ENCODE measurements around the gene EEPD1. TPM values are rescaled to one million over a fixed set of nuclear protein-coding genes. Genes with fewer than 3 reads are reported as not detected.

The EEPD1 gene
- total RNA-seq, 1 experiment from 2014 or later = 48.0 TPM

GRCh38 chr7:36208426-36208825 lies 55.4 kb downstream of the EEPD1 start:
- BruUV-seq (replicated peaks) = no TSS peak
- no peak overlapping the region for H3K4me3 ChIP-seq (ENCODE audit: low read depth in 2 of 2, low read length in 2 of 2)
- ChIA-PET POLR2A (no interaction called here), CTCF (no interaction called here)
- in situ Hi-C loops (cut with HindIII; ENCODE audit: low pct_unique_long_range_greater_than_20kb, low sequenced_read_pairs) = no loop called here
- DNase-seq (ENCODE audit: low read depth, low spot score) (no peak), ATAC-seq (peak; percentile 35)
- intact Hi-C loops (cut with micrococcal nuclease; ENCODE audit: unreplicated experiment) = no loop called here
- TF ChIP-seq REST (IDR thresholded peaks at IDR 0.05; ENCODE audit: insufficient read depth in 1 of 2, low read depth in 2 of 2, low read length in 1 of 2) (no peak), SIN3A (IDR thresholded peaks at IDR 0.05; ENCODE audit: borderline replicate concordance, insufficient read depth, low read depth, low read length) (no peak), CTCF (IDR thresholded peaks at IDR 0.05) (no peak), POLR2AphosphoS5 (IDR thresholded peaks at IDR 0.05; ENCODE audit: low read depth, low read length) (no peak), TCF7L2 (IDR thresholded peaks at IDR 0.05; ENCODE audit: low read depth, low read length) (no peak)
- H3K9me3 ChIP-seq (ENCODE audit: control insufficient read depth, insufficient read depth, low read depth, low read length) = no peaks in the 10 kb centered on the region
- peaks cover 66% of the 10 kb centered on the region for H3K4me1 ChIP-seq (ENCODE audit: control insufficient read depth, insufficient read depth, low read length)
- H3K36me3 ChIP-seq (ENCODE audit: control insufficient read depth, insufficient read depth, low read length) = no peaks in the 10 kb centered on the region
- H3K27me3 ChIP-seq (ENCODE audit: control insufficient read depth, insufficient read depth, low read length) = no peaks in the 10 kb centered on the region
- peak overlapping the region; percentile 78 for H3K27ac ChIP-seq (ENCODE audit: low read length)

- Histone ChIP-seq H3K27ac (ENCODE audit: low read length) (peak overlapping the region; percentile 78), H3K4me1 (ENCODE audit: control insufficient read depth, insufficient read depth, low read length) (peaks cover 58% of the 10 kb centered on the region), H3K4me3 (ENCODE audit: low read depth in 2 of 2, low read length in 2 of 2) (no peak overlapping the region), H3K27me3 (ENCODE audit: control insufficient read depth, insufficient read depth, low read length) (no peaks in the 10 kb centered on the region), H3K9me3 (ENCODE audit: control insufficient read depth, insufficient read depth, low read depth, low read length) (no peaks in the 10 kb centered on the region), H3K36me3 (ENCODE audit: control insufficient read depth, insufficient read depth, low read length) (no peaks in the 10 kb centered on the region)
- in situ Hi-C loops (cut with HindIII; ENCODE audit: low pct_unique_long_range_greater_than_20kb, low sequenced_read_pairs) = no loop called here
- DNase-seq (ENCODE audit: low read depth, low spot score) = no peak
- TF ChIP-seq CTCF (IDR thresholded peaks at IDR 0.05) = no peak
- no peak for TF ChIP-seq REST (IDR thresholded peaks at IDR 0.05; ENCODE audit: insufficient read depth in 1 of 2, low read depth in 2 of 2, low read length in 1 of 2)
- no peak for TF ChIP-seq SIN3A (IDR thresholded peaks at IDR 0.05; ENCODE audit: borderline replicate concordance, insufficient read depth, low read depth, low read length)
- no peak for TF ChIP-seq POLR2AphosphoS5 (IDR thresholded peaks at IDR 0.05; ENCODE audit: low read depth, low read length)
- TF ChIP-seq TCF7L2 (IDR thresholded peaks at IDR 0.05; ENCODE audit: low read depth, low read length) = no peak
- no peak for ATAC-seq
- intact Hi-C loops (cut with micrococcal nuclease; ENCODE audit: unreplicated experiment) = no loop called here
- no TSS peak for BruUV-seq (replicated peaks)
- ChIA-PET POLR2A (no interaction called here), CTCF (interaction anchor here (1.1 kb wide), 1 partner anchor 44 kb away, joined by 12 read pairs; no protein-coding TSS in a partner anchor)
Measured at GRCh38 chr7:36208997-36209813, 56.2 kb downstream of the EEPD1 start.

All from Panc1 (cell line).